Skin of body (tissue), 3 donors: Measurements from ENCODE around the gene ZNF664. TPM values are rescaled to one million over a fixed set of nuclear protein-coding genes. Genes with fewer than 3 reads are reported as not detected.

Source experiments
- DNase-seq: peaks from one replicate; lab custom pipeline; 2025; lab: John Stamatoyannopoulos, UW
- small RNA-seq: library from RNA; depleted of rRNA; stranded (forward); fragments of <200 nt; gene quantifications from one replicate; pipeline ENCODE3, GENCODE V24; 2014; ENCODE audit warnings: low replicate concordance
- total RNA-seq: library from RNA; depleted of rRNA; stranded (reverse); fragments of >200 nt; gene quantifications from one replicate; pipeline ENCODE4 v1.2.3, GENCODE V29; 2014

Gene ZNF664
- total RNA-seq, 1 donor from 2014 or later: 47.9 TPM

GRCh38 chr12:124059752-124060151 lies 86.7 kb downstream of the ZNF664 start:
- DNase-seq: no peak

Small RNA genes lying within 50 kb of the gene (small RNA-seq; reads per million reads assigned to genes)
- gene AC068790.4: not detected
- gene AC068790.6: not detected

Other genes with a start within 250 kb of the ZNF664 start
- gene DNAH10, start 210.9 kb upstream of the ZNF664 start, total RNA-seq: 0.99 TPM
- gene CCDC92, start 384 bp upstream of the ZNF664 start, total RNA-seq: 7.8 TPM